Brain microvascular endothelial cell (primary cell): ENCODE results near the gene CHPT1.
"Not testable (repeated sequence)": the region's sequence is repeated elsewhere in the genome, so short reads cannot be mapped to it uniquely, and the experiment has no call there.

ENCODE experiments used
- DNase-seq: peaks from one replicate; pipeline ENCODE4 v3.0.0-alpha.2; 2020
- H3K27ac ChIP-seq: fragments of 250-450 bp; sonication (Bioruptor Pico); 2 replicates; pipeline ENCODE4 v1.5.1; 2020; ENCODE audit warnings: mild to moderate bottlenecking, moderate library complexity
- H3K27me3 ChIP-seq: fragments of 250-450 bp; sonication (Bioruptor Pico); replicated peaks from 2 replicates; pipeline ENCODE4 v1.5.1; 2020; ENCODE audit warnings: mild to moderate bottlenecking
- H3K36me3 ChIP-seq: fragments of 250-450 bp; sonication (Bioruptor Pico); replicated peaks from 2 replicates; pipeline ENCODE4 v1.5.1; 2020; ENCODE audit warnings: mild to moderate bottlenecking
- H3K4me3 ChIP-seq: 2 replicates; pipeline ENCODE4 v1.5.1; 2011; ENCODE audit warnings: low read depth, mild to moderate bottlenecking, control low read depth, low read length, moderate library complexity
- in situ Hi-C: cut with HindIII; loops from 2 replicates; pipeline ENCODE4 v1.10.0; 2017; ENCODE audit warnings: low sequenced_read_pairs, low pct_ligation_motif_present
- TF ChIP-seq, protein P1 (sequence below): IDR thresholded peaks from 2 replicates; pipeline ENCODE4 v1.5.1; 2011; ENCODE audit warnings: low read depth, mild to moderate bottlenecking, moderate library complexity, low read length, control low read depth, inconsistent platforms; ENCODE audit errors: missing control alignments

The CHPT1 gene

DNA sequence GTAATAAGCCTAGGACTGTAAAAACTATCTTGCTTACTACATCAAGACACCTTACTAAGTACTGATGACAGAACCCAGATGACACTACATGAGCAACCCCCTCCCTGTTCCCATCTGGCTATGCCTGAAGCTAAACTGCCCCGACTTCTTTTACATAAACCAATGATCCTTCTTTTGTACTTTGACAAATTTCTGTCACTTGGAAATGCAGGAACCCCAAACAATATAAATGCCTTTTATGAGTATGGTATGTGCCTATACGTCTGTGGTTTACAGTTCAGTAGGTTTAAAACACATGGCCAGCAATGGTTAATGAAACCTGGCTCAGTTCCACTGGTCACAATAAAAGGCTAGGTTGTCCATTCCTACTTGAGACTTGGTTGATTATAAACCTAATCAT lies 35.7 kb downstream of the CHPT1 start:
- TF ChIP-seq, protein P1, sequence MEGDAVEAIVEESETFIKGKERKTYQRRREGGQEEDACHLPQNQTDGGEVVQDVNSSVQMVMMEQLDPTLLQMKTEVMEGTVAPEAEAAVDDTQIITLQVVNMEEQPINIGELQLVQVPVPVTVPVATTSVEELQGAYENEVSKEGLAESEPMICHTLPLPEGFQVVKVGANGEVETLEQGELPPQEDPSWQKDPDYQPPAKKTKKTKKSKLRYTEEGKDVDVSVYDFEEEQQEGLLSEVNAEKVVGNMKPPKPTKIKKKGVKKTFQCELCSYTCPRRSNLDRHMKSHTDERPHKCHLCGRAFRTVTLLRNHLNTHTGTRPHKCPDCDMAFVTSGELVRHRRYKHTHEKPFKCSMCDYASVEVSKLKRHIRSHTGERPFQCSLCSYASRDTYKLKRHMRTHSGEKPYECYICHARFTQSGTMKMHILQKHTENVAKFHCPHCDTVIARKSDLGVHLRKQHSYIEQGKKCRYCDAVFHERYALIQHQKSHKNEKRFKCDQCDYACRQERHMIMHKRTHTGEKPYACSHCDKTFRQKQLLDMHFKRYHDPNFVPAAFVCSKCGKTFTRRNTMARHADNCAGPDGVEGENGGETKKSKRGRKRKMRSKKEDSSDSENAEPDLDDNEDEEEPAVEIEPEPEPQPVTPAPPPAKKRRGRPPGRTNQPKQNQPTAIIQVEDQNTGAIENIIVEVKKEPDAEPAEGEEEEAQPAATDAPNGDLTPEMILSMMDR = no peak
- no peak for DNase-seq
- Histone ChIP-seq H3K36me3 (no peaks in the 10 kb centered on the region), H3K4me3 (no peak overlapping the region), H3K27ac (no peak overlapping the region), H3K27me3 (no peaks in the 10 kb centered on the region)
- in situ Hi-C loops = no loop called here

DNA sequence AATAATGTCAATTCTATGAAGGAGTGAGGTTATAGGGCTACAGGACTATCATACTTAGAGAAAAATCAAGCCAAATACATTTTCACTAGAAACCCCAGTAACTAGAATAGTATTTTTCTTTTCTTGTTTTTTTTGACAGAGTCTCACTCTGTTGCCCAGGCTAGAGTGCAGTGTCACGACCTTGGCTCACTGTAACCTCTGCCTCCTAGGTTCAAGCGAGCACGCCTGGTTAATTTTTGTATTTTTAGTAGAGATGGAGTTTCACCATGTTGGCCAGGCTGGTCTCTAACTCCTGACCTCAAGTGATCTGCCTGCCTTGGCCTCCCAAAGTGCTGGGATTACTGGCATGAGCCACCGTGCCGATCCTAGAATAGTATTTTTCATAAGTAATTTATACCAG lies 37.0 kb downstream of the CHPT1 start:
- DNase-seq, H3K27me3 ChIP-seq, in situ Hi-C loops, H3K27ac ChIP-seq, H3K36me3 ChIP-seq, H3K4me3 ChIP-seq: not testable (repeated sequence)

- in situ Hi-C loops = no loop called here
- H3K4me3 ChIP-seq = no peak overlapping the region
- H3K36me3 ChIP-seq = no peaks in the 10 kb centered on the region
- H3K27me3 ChIP-seq = no peaks in the 10 kb centered on the region
- DNase-seq = no peak
- TF ChIP-seq, protein P1 = no peak
- H3K27ac ChIP-seq = no peak overlapping the region
Measured at GRCh38 chr12:101737476-101737875, 40.0 kb downstream of the CHPT1 start.

DNA sequence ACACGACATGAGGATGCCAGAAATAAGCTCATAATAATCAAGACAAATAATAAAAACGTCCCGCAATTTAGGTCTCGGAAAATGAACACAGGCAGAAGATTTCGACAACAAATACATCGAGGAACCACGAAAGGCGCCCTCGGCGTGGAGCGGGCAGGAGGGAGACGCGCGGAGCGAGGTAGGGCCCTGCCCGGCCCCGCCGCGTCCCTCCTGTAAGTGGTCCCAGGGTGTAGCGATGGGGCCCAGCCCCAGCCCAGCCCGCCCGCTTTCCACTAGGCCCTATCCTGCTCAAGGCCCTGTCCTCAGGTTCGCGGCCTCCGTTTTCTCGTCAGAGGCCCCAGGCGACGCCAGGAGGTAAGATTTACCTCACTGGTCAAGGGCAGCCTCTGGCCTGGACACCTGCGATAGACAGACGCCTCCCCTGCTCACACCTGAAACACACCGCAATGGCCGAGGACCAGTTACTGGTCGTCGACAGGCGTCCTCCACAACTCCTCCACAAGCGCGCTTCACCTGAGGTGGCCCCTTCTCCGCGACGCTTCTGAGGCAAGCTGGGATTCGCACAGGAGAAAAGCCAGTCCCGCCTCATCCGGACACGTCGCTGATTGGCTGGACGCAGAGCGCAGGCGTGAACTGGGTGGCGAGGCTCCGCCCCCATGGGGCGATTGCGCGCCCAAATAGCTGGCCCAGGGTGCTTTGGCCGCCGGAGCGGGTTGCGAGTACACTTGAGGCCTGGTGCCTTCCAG lies 41.7 kb downstream of the CHPT1 start, which contains the start of gene SYCP3:
Gene SYCP3 (minus strand): TSS at position 543 of the 746 bp plus-strand sequence. CDS start 1,527 bp downstream, outside the sequence.
- no peaks in the 10 kb centered on the region for H3K27me3 ChIP-seq
- in situ Hi-C loops = no loop called here
- TF ChIP-seq, protein P1 = no peak
- no peak within 1 kb of the TSS for H3K27ac ChIP-seq
- no peak for DNase-seq
- peaks cover 1% of the 10 kb centered on the region for H3K36me3 ChIP-seq
- H3K4me3 ChIP-seq = no peak within 1 kb of the TSS

- in situ Hi-C loops = no loop called here
- Histone ChIP-seq H3K4me3 (no peak overlapping the region), H3K27ac (no peak overlapping the region), H3K27me3 (no peaks in the 10 kb centered on the region), H3K36me3 (peaks cover 4% of the 10 kb centered on the region)
- TF ChIP-seq, protein P1 = no peak
- no peak for DNase-seq
Measured at GRCh38 chr12:101740566-101740965, 43.1 kb downstream of the CHPT1 start.

DNA sequence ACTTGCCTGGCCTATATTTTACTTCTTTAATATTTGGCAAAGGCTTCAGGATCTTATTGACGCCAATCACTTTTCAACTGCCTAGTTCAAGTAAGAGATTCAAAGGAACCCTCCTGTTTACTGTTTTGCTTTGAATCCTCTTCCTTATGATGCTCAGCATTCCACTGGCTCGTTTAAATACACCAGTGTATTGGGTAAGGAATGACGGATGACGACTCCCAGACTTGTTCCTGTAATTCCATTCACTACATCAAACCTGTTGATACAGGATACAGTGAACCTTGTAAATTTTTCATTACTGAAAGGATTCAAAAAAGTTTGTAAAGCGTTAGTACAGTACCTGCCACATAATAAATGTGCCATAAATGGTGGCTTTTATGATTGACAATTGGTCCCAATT lies 43.5 kb downstream of the CHPT1 start:
- no peak for DNase-seq
- Histone ChIP-seq H3K4me3 (no peak overlapping the region), H3K27me3 (no peaks in the 10 kb centered on the region), H3K36me3 (peaks cover 6% of the 10 kb centered on the region), H3K27ac (no peak overlapping the region)
- TF ChIP-seq, protein P1 = no peak
- in situ Hi-C loops = no loop called here
